Spleen (tissue), 7 donors: ENCODE measurements around the gene CCDC92.

Experiments used
- POLR2A ChIP-seq, 3 donors: fragments of 450-650 bp; IDR thresholded peaks; one replicate each; pipeline ENCODE4 v1.5.1; 2017; ENCODE audit warnings: antibody characterized with exemption in 3 of 3, mild to moderate bottlenecking in 1 of 3
- TF ChIP-seq, protein P1 (sequence below), 11 experiments: fragments of 200-600 bp in 7 of 11; fragments of 450-650 bp in 4 of 11; sonication (generic) in 4 of 11; IDR thresholded peaks in 8 of 11; conservative IDR thresholded peaks in 3 of 11; 1 replicate in 7 of 11; 2 replicates in 4 of 11; pipeline versions ENCODE4 v1.4.0 to v1.8.0; 2016 to 2021; ENCODE audit warnings: antibody characterized with exemption in 11 of 11, inconsistent platforms in 4 of 11, mild to moderate bottlenecking in 1 of 11
- donor health status: DM: no; HTN: no; CAD: no; lungs with moderate emphysema.
- donor health status: DM: no; HTN: no; CAD: no.
- donor health status: DM: no; HTN: no; CAD: no.

DNA sequence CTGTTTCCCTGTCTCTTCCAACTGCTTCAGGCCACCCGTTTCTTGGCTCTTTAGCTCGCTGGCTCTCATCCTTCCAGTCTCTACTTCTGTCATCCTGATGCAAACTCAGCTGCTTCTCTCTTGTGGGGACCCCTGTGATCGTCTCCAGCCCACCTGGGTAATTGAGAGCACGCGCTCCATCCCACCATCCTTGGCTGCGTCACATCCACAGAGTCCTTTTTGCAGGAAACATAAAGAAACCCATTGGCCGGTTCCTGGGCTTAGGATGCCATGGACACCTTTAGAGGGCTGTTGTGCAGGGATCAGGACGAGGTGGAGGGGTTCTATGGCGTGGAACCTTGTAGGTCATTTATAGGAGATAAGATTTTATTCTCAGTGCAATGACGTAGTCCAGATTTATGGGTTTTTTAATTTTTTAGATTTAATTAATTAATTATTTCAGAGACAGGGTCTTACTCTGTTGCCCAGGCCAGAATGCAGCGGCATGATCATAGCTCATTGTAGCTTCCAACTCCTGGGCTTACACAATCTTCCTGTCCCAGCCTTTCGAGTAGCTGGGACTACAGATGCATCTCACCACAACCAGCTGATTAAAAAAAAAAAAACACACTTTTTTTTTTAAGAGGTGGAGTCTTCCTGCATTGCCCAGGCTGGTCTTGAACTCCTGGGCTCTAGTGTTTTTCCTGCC, 82.6 kb downstream of the CCDC92 start:
- TF ChIP-seq POLR2A (IDR thresholded peaks at IDR 0.05): no peak
- TF ChIP-seq, protein P1, sequence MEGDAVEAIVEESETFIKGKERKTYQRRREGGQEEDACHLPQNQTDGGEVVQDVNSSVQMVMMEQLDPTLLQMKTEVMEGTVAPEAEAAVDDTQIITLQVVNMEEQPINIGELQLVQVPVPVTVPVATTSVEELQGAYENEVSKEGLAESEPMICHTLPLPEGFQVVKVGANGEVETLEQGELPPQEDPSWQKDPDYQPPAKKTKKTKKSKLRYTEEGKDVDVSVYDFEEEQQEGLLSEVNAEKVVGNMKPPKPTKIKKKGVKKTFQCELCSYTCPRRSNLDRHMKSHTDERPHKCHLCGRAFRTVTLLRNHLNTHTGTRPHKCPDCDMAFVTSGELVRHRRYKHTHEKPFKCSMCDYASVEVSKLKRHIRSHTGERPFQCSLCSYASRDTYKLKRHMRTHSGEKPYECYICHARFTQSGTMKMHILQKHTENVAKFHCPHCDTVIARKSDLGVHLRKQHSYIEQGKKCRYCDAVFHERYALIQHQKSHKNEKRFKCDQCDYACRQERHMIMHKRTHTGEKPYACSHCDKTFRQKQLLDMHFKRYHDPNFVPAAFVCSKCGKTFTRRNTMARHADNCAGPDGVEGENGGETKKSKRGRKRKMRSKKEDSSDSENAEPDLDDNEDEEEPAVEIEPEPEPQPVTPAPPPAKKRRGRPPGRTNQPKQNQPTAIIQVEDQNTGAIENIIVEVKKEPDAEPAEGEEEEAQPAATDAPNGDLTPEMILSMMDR (IDR thresholded peaks at IDR 0.05 in 8 of 11, conservative IDR thresholded peaks at IDR 0.05 in 3 of 11): no peak
